Loucy (cell line): ENCODE results near the gene GRIA3.

Experiments used
- H2AFZ ChIP-seq: fragments of 200-600 bp; sonication (generic); 2 replicates; pipeline ENCODE4 v1.6.0; 2016; ENCODE audit warnings: antibody characterized with exemption, mild to moderate bottlenecking, low read length, moderate library complexity
- H3F3A ChIP-seq: fragments of 200-600 bp; 2 replicates; pipeline ENCODE4 v1.6.0; 2016; ENCODE audit warnings: antibody characterized with exemption, low read depth, mild to moderate bottlenecking
- H3K27me3 ChIP-seq: fragments of 200-600 bp; sonication (generic); 2 replicates; pipeline ENCODE4 v1.6.1; 2014; ENCODE audit warnings: low read length, mild to moderate bottlenecking; ENCODE audit not compliant: insufficient read depth, poor library complexity, severe bottlenecking
- H3K36me3 ChIP-seq: fragments of 200-600 bp; sonication (generic); 2 replicates; pipeline ENCODE4 v1.6.1; 2016; ENCODE audit warnings: low read length; ENCODE audit not compliant: insufficient read depth
- H3K4me1 ChIP-seq: fragments of 200-600 bp; sonication (generic); 2 replicates; pipeline ENCODE4 v1.5.1; 2014; ENCODE audit warnings: low read length, mild to moderate bottlenecking; ENCODE audit not compliant: insufficient read depth, poor library complexity, severe bottlenecking
- H3K4me2 ChIP-seq: fragments of 200-600 bp; sonication (generic); 2 replicates; pipeline ENCODE4 v1.6.0; 2014; ENCODE audit warnings: antibody characterized with exemption, low read length, low read depth, mild to moderate bottlenecking; ENCODE audit not compliant: poor library complexity, severe bottlenecking
- H3K4me3 ChIP-seq: fragments of 200-600 bp; sonication (generic); 2 replicates; pipeline ENCODE4 v1.5.1; 2014; ENCODE audit warnings: low read length, mild to moderate bottlenecking, mixed read lengths; ENCODE audit not compliant: poor library complexity, severe bottlenecking
- H3K79me2 ChIP-seq: fragments of 200-600 bp; sonication (generic); 2 replicates; pipeline ENCODE4 v1.6.1; 2014; ENCODE audit warnings: low read length; ENCODE audit not compliant: insufficient read depth
- H3K9ac ChIP-seq: fragments of 200-600 bp; sonication (generic); 2 replicates; pipeline ENCODE4 v1.6.0; 2014; ENCODE audit warnings: mild to moderate bottlenecking, low read depth, low read length, moderate library complexity; ENCODE audit not compliant: poor library complexity, severe bottlenecking
- H3K9me2 ChIP-seq: fragments of 200-600 bp; sonication (generic); replicated peaks from 2 replicates; pipeline ENCODE4 v1.6.1; 2016; ENCODE audit warnings: low read depth, low read length, mixed read lengths
- H3K9me3 ChIP-seq: fragments of 200-600 bp; sonication (generic); 2 replicates; pipeline ENCODE4 v1.6.1; 2014; ENCODE audit warnings: mild to moderate bottlenecking, antibody characterized with exemption, low read length, low read depth; ENCODE audit not compliant: insufficient read depth
- H4K20me1 ChIP-seq: fragments of 200-600 bp; sonication (generic); 2 replicates; pipeline ENCODE4 v1.6.0; 2014; ENCODE audit warnings: antibody characterized with exemption, low read length, mild to moderate bottlenecking; ENCODE audit not compliant: insufficient read depth, poor library complexity, severe bottlenecking
- CTCF ChIP-seq: fragments of 200-600 bp; sonication (generic); conservative IDR thresholded peaks from 2 replicates; pipeline ENCODE4 v1.5.1; 2014; ENCODE audit warnings: mild to moderate bottlenecking, antibody characterized with exemption, low read length
- EZH2phosphoT487 ChIP-seq: fragments of 200-600 bp; IDR thresholded peaks from 2 replicates; pipeline ENCODE4 v1.6.1; 2018; ENCODE audit warnings: antibody characterized with exemption, mild to moderate bottlenecking, moderate library complexity, borderline replicate concordance

Gene GRIA3

GRCh38 chrX:123199338-123199737, 15.3 kb downstream of the GRIA3 start:
- H3K27me3 ChIP-seq = no peaks in the 10 kb centered on the region
- TF ChIP-seq EZH2phosphoT487 (no peak), CTCF (no peak)
- no peaks in the 10 kb centered on the region for H3K79me2 ChIP-seq

GRCh38 chrX:123201720-123202119, 17.6 kb downstream of the GRIA3 start:
- no peaks in the 10 kb centered on the region for H3F3A ChIP-seq
- no peak for TF ChIP-seq EZH2phosphoT487
- no peak for TF ChIP-seq CTCF
- no peak overlapping the region for H3K9ac ChIP-seq
- no peak overlapping the region for H3K4me3 ChIP-seq
- no peaks in the 10 kb centered on the region for H3K4me1 ChIP-seq
- H3K27me3 ChIP-seq = no peaks in the 10 kb centered on the region
- H4K20me1 ChIP-seq = no peaks in the 10 kb centered on the region
- H2AFZ ChIP-seq = no peak overlapping the region
- no peak overlapping the region for H3K4me2 ChIP-seq
- H3K79me2 ChIP-seq = no peaks in the 10 kb centered on the region
- H3K9me2 ChIP-seq = no peaks in the 10 kb centered on the region
- H3K36me3 ChIP-seq = no peaks in the 10 kb centered on the region
- H3K9me3 ChIP-seq = no peaks in the 10 kb centered on the region

More at GRCh38 chrX:123199338-123199737, 15.3 kb downstream of the GRIA3 start:
- Histone ChIP-seq H3K4me3 (no peak overlapping the region), H3F3A (no peaks in the 10 kb centered on the region), H3K36me3 (no peaks in the 10 kb centered on the region), H3K9me2 (no peaks in the 10 kb centered on the region), H3K9me3 (no peaks in the 10 kb centered on the region), H3K4me2 (no peak overlapping the region), H3K4me1 (no peaks in the 10 kb centered on the region), H4K20me1 (no peaks in the 10 kb centered on the region), H3K9ac (no peak overlapping the region), H2AFZ (no peak overlapping the region)

GRCh38 chrX:123202523-123202922, 18.4 kb downstream of the GRIA3 start:
- H3F3A ChIP-seq = no peaks in the 10 kb centered on the region
- TF ChIP-seq EZH2phosphoT487 = no peak
- TF ChIP-seq CTCF = no peak
- H3K4me2 ChIP-seq = no peak overlapping the region
- H3K9me2 ChIP-seq = no peaks in the 10 kb centered on the region
- H3K4me1 ChIP-seq = no peaks in the 10 kb centered on the region
- H3K9ac ChIP-seq = no peak overlapping the region
- H3K27me3 ChIP-seq = no peaks in the 10 kb centered on the region
- no peaks in the 10 kb centered on the region for H3K9me3 ChIP-seq
- H4K20me1 ChIP-seq = no peaks in the 10 kb centered on the region
- no peaks in the 10 kb centered on the region for H3K79me2 ChIP-seq
- no peaks in the 10 kb centered on the region for H3K36me3 ChIP-seq
- H3K4me3 ChIP-seq = no peak overlapping the region
- H2AFZ ChIP-seq = no peak overlapping the region
